OCI-LY1 (cell line): Measurements from ENCODE around the gene MAK.

Experiments
- H2AFZ ChIP-seq: fragments of 200-600 bp; sonication (generic), shearing (Covaris generic); 2 replicates; pipeline ENCODE4 v1.6.0; 2014; ENCODE audit warnings: antibody characterized with exemption, mild to moderate bottlenecking, low read length
- H3F3A ChIP-seq: fragments of 200-600 bp; sonication (generic), shearing (Covaris generic); 2 replicates; pipeline ENCODE4 v1.6.0; 2014; ENCODE audit warnings: mild to moderate bottlenecking, antibody characterized with exemption, low read length, moderate library complexity; ENCODE audit not compliant: insufficient read depth
- H3K27ac ChIP-seq: fragments of 200-600 bp; sonication (generic); 2 replicates; pipeline ENCODE4 v1.5.1; 2014; ENCODE audit warnings: low read length, mixed run types, mild to moderate bottlenecking, low read depth; ENCODE audit not compliant: poor library complexity, severe bottlenecking
- H3K27me3 ChIP-seq: fragments of 200-600 bp; sonication (generic); 2 replicates; pipeline ENCODE4 v1.6.0; 2014; ENCODE audit warnings: antibody characterized with exemption, mild to moderate bottlenecking, low read length, moderate library complexity; ENCODE audit not compliant: insufficient read depth
- H3K36me3 ChIP-seq: fragments of 200-600 bp; sonication (generic); 2 replicates; pipeline ENCODE4 v1.6.1; 2014; ENCODE audit warnings: mild to moderate bottlenecking, antibody characterized with exemption, low read length, moderate library complexity, mixed read lengths; ENCODE audit not compliant: insufficient read depth
- H3K4me1 ChIP-seq: fragments of 200-600 bp; sonication (generic); 2 replicates; pipeline ENCODE4 v1.5.1; 2014; ENCODE audit warnings: mild to moderate bottlenecking, low read length, moderate library complexity; ENCODE audit not compliant: insufficient read depth, severe bottlenecking
- H3K4me2 ChIP-seq: fragments of 200-600 bp; sonication (generic), shearing (Covaris generic); 2 replicates; pipeline ENCODE4 v1.6.1; 2014; ENCODE audit warnings: low read length
- H3K4me3 ChIP-seq: fragments of 200-600 bp; sonication (generic); 2 replicates; pipeline ENCODE4 v1.5.1; 2014; ENCODE audit warnings: low read length, low read depth, mild to moderate bottlenecking, mixed read lengths; ENCODE audit not compliant: poor library complexity, severe bottlenecking
- H3K79me2 ChIP-seq: fragments of 200-600 bp; shearing (Covaris generic); 2 replicates; pipeline ENCODE4 v1.6.1; 2016; ENCODE audit warnings: mixed run types, low read length, mixed read lengths; ENCODE audit not compliant: insufficient read depth
- H3K9ac ChIP-seq: fragments of 200-600 bp; sonication (generic), shearing (Covaris generic); 2 replicates; pipeline ENCODE4 v1.6.1; 2014; ENCODE audit warnings: mild to moderate bottlenecking, low read length, mixed read lengths
- H3K9me2 ChIP-seq: fragments of 200-600 bp; sonication (generic), shearing (Covaris generic); 2 replicates; pipeline ENCODE4 v1.6.1; 2014; ENCODE audit warnings: low read depth, mild to moderate bottlenecking, low read length, mixed read lengths
- H3K9me3 ChIP-seq: fragments of 200-600 bp; shearing (Covaris generic); 2 replicates; pipeline ENCODE4 v1.6.1; 2014; ENCODE audit warnings: low read length, mixed read lengths
- H4K20me1 ChIP-seq: fragments of 200-600 bp; sonication (generic), shearing (Covaris generic); 2 replicates; pipeline ENCODE4 v1.6.0; 2016; ENCODE audit warnings: mild to moderate bottlenecking, low read length; ENCODE audit not compliant: insufficient read depth
- EZH2 ChIP-seq: fragments of 200-600 bp; sonication (generic), shearing (Covaris generic); IDR thresholded peaks from 2 replicates; pipeline ENCODE4 v1.8.0; 2017; ENCODE audit warnings: borderline replicate concordance, mixed run types, mild to moderate bottlenecking, antibody characterized with exemption, low read length, moderate library complexity, mixed read lengths
- TF ChIP-seq, protein P1 (sequence below): fragments of 200-600 bp; sonication (generic), shearing (Covaris generic); IDR thresholded peaks from 2 replicates; pipeline ENCODE4 v1.5.1; 2017; ENCODE audit warnings: mild to moderate bottlenecking, antibody characterized with exemption, low read length, moderate library complexity, mixed read lengths

MAK gene

GRCh38 chr6:10769419-10769818, 68.9 kb downstream of the MAK start:
- H3K9me2 ChIP-seq: no peaks in the 10 kb centered on the region
- no peaks in the 10 kb centered on the region for H3K36me3 ChIP-seq
- no peaks in the 10 kb centered on the region for H3K79me2 ChIP-seq
- no peaks in the 10 kb centered on the region for H3F3A ChIP-seq
- no peak overlapping the region for H3K4me2 ChIP-seq
- TF ChIP-seq, protein P1, sequence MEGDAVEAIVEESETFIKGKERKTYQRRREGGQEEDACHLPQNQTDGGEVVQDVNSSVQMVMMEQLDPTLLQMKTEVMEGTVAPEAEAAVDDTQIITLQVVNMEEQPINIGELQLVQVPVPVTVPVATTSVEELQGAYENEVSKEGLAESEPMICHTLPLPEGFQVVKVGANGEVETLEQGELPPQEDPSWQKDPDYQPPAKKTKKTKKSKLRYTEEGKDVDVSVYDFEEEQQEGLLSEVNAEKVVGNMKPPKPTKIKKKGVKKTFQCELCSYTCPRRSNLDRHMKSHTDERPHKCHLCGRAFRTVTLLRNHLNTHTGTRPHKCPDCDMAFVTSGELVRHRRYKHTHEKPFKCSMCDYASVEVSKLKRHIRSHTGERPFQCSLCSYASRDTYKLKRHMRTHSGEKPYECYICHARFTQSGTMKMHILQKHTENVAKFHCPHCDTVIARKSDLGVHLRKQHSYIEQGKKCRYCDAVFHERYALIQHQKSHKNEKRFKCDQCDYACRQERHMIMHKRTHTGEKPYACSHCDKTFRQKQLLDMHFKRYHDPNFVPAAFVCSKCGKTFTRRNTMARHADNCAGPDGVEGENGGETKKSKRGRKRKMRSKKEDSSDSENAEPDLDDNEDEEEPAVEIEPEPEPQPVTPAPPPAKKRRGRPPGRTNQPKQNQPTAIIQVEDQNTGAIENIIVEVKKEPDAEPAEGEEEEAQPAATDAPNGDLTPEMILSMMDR: no peak
- H3K27me3 ChIP-seq: no peaks in the 10 kb centered on the region
- H3K27ac ChIP-seq: no peak overlapping the region
- no peak overlapping the region for H2AFZ ChIP-seq
- no peak overlapping the region for H3K9ac ChIP-seq
- no peaks in the 10 kb centered on the region for H4K20me1 ChIP-seq
- H3K4me3 ChIP-seq: no peak overlapping the region
- no peaks in the 10 kb centered on the region for H3K4me1 ChIP-seq
- no peaks in the 10 kb centered on the region for H3K9me3 ChIP-seq

GRCh38 chr6:10763006-10763405, 75.3 kb downstream of the MAK start:
- Histone ChIP-seq H3K4me1 (no peaks in the 10 kb centered on the region), H3K79me2 (no peaks in the 10 kb centered on the region), H3K27ac (no peak overlapping the region), H3F3A (no peaks in the 10 kb centered on the region), H3K27me3 (no peaks in the 10 kb centered on the region), H3K4me3 (no peak overlapping the region), H3K4me2 (no peak overlapping the region), H2AFZ (no peak overlapping the region), H3K9ac (no peak overlapping the region), H3K9me3 (no peaks in the 10 kb centered on the region), H3K9me2 (no peaks in the 10 kb centered on the region), H4K20me1 (no peaks in the 10 kb centered on the region), H3K36me3 (peaks cover 27% of the 10 kb centered on the region)
- no peak for TF ChIP-seq EZH2
- TF ChIP-seq, protein P1: no peak

DNA sequence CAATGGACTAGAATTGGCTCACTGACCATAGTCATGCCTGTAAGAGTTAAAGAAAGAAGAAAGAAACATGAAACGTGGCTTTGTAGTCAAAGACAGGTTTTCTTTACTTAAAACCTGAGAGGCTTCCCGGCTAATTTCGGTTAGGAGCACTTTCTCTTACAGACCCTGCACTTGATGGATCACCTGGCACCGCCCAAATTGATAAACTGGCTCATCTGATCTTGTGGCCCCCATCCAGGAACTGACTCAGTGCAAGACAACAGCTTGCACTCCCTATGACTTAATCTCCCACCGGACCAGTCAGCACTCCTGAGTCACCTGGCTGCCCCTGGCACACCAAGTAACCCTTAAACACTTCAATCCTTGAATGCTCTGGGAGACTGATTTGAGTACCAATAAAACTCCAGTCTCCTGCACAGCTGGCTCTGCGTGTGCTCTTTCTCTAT, 78.4 kb downstream of the MAK start:
- Histone ChIP-seq H3K9ac (no peak overlapping the region), H3K9me3 (no peaks in the 10 kb centered on the region), H3K36me3 (peaks cover 55% of the 10 kb centered on the region), H3K79me2 (no peaks in the 10 kb centered on the region), H3K4me3 (no peak overlapping the region), H3F3A (no peaks in the 10 kb centered on the region), H2AFZ (no peak overlapping the region), H3K4me2 (no peak overlapping the region), H3K27me3 (no peaks in the 10 kb centered on the region), H4K20me1 (no peaks in the 10 kb centered on the region), H3K4me1 (peaks cover 3% of the 10 kb centered on the region), H3K9me2 (no peaks in the 10 kb centered on the region), H3K27ac (no peak overlapping the region)
- TF ChIP-seq EZH2: no peak

GRCh38 chr6:10759312-10759839, 79.0 kb downstream of the MAK start:
- Histone ChIP-seq H2AFZ (no peak overlapping the region), H3K4me2 (no peak overlapping the region), H3K36me3 (peaks cover 61% of the 10 kb centered on the region)

More at GRCh38 chr6:10759312-10759839, 79.0 kb downstream of the MAK start:
- H4K20me1 ChIP-seq: no peaks in the 10 kb centered on the region
- H3K27me3 ChIP-seq: no peaks in the 10 kb centered on the region
- TF ChIP-seq, protein P1: peak; percentile 54; the same call in 1 of the 2 replicates
- no peak for TF ChIP-seq EZH2
- no peaks in the 10 kb centered on the region for H3F3A ChIP-seq
- no peak overlapping the region for H3K27ac ChIP-seq
- H3K9me2 ChIP-seq: no peaks in the 10 kb centered on the region
- H3K4me1 ChIP-seq: peaks cover 3% of the 10 kb centered on the region
- no peak overlapping the region for H3K4me3 ChIP-seq
- H3K79me2 ChIP-seq: no peaks in the 10 kb centered on the region
- H3K9ac ChIP-seq: no peak overlapping the region
- no peaks in the 10 kb centered on the region for H3K9me3 ChIP-seq
